NCI-H1694 treated with DMSO at 0.1 percent for 48 hours (cell line): ENCODE measurements around the gene CERKL.

ENCODE experiments used
- DNase-seq: peaks from one replicate; lab custom pipeline; 2025; lab: John Stamatoyannopoulos, UW

CERKL gene

DNA sequence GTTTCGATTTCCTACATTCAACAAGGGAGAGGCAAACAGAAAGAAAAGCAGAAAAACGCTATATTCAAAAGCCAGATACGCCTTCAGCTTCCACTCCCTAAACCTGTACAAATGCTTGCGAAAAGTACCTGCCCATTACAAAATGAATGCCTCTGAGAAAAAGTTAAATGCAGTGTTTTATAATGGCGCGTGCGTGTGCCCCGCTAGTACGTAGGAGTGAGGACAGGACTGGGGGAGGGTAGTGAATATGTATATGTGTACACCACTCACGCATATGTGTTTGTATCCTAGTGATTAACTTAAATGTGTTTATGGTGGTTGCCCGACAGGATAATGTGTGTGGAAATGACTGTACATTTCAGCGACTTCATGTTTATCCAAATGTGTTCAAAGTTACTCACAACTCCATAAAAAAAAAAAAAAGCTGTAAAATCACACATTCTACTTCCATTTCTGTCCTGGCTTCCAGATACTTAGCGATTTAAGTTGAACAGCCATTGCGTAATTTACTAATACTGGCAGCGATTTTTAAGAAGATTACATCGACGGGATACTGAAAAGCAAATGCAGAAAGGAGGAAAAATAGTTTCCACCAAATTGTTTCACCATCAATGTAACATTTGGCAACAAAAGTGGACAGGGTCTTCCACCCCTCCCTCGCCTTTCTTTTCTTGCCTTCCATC is 22.1 kb upstream of the CERKL start:
- no peak for DNase-seq

DNA sequence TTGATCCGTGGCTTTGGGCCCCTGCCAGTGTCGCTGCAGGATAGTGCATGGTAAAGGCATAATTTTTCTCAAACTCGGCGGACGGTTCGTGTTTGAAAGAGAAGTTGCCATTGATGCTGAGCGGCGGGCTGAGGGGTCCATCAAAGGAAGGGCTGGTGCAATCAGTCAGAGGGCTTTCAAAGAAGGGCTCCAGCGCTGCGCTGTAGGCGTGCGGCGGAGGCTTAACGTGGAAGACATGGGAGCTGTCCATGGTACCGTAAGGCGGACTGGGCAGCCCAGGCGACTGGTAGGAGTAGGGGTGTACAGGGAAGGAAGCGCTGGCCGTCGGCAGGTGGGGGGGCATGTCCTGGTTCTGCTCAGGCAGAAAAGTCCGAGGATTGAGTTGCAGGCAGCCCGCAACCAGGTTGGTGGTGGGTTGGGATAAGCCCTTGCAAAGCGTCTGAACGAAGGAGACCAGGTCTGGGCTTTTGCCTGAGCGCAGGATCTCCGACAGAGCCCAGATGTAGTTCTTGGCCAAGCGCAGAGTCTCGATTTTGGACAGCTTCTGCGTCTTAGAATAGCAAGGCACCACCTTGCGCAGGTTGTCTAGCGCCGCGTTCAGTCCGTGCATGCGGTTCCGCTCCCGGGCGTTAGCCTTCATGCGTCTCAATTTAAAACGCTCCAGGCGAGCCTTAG is 21.1 kb upstream of the CERKL start:
- no peak for DNase-seq

GRCh38 chr2:181675254-181675653 is 18.3 kb upstream of the CERKL start:
- no peak for DNase-seq

- DNase-seq = no peak
These were observed 17.6 kb upstream of the CERKL start for GRCh38 chr2:181674461-181674860.

DNA sequence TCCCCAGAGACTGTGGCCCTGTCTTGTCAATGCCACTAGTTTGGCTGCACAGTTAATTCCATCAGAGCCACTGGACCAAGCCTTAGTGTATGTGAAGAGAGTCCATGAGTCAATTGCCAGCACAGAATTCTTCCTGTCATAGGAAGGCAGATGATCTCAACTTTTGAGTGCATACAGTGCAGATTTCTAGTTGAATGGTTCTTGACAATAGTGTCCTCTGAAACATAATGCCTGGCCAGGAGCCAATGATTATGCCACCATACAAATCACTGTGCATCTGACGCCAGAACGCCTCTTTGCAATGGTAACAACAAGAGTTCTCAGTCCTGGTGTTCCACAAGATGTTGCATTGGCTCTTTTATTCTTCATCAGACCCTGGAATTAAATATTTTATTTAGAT is 16.3 kb upstream of the CERKL start:
- DNase-seq = peak; percentile 97

GRCh38 chr2:181672255-181673008 is 15.5 kb upstream of the CERKL start:
- no peak for DNase-seq

DNA sequence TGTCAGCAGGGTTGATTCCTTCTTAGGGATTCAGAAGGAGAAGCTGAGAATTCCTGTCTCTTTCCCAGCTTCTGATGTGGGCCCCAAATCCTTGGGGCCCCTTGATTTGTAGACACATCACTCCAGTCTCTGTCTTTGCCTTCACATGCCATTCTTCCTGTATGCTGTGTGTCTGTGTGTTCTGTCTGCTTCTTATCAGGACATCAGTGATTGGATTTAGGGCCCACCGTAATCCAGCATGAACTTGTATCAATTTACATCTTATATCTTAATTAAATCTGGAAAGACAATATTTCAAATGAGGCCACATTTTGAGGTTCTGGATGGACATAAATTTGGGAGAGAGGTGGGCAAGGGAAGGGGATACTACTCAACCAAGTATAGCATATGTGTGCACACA is 13.7 kb upstream of the CERKL start:
- DNase-seq = no peak

DNA sequence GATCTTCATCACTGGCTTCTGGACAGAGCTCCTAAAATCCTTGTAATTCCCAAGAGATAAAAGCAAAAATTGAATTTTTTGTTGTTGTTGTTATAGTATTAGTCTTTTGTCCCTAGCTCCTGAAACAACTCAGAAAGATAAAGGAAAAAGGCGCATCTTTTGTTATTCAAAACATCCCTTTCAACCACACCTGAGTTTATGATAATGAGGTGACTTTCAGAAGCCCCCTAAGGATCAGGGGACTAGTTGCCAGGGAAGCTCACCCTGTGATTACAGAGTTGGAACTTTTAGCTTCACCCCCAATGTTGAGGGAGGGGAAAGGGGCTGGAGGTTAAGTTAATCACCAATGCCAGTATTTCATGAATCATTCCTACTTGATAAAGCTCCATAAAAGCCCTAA is 10.3 kb upstream of the CERKL start:
- DNase-seq = no peak

- no peak for DNase-seq
These were observed 5.4 kb upstream of the CERKL start for GRCh38 chr2:181662287-181662686.

- DNase-seq = no peak
These were observed 3.3 kb upstream of the CERKL start for GRCh38 chr2:181660181-181660580.

GRCh38 chr2:181658444-181658843 is 1.5 kb upstream of the CERKL start:
- no peak for DNase-seq

DNA sequence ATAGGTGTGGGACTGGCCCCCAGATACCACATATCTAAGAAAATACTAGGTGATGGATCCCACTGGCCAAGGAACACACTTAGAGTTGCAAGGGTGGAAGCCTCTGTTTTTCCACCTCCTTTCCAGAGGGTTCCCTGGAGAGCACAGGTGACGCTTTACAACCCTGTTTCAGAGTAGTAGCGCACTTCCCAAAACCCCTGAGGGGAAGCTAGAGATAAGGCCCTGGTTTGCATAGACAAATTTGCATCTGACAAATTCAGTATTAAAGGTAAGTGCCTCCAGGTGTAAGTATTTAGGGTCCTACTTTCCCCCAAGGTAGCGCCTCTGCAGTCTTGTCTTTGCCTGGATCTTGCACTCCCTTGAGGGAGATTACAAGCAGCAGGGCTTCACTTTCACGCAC is 474 bp upstream of the CERKL start:
- DNase-seq = no peak

DNA sequence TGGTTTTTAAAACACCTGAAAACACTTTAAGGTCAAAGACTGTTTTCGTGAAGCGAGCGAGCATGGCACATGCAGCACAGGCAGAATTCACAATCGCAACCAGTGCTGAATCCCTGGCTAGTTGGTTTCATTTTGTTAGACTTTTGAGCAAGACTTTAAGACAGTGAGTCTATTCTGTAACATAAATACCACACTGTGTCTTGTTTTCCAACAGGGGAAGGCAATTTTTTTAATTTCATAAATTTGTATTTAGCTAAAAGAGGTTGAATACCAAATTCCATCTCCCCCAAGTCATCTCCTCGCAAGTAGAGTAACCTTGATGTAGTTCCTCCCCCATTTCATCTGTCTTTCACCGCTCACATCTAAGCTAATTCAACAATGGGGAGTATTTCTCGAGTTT is 1.4 kb downstream of the CERKL start:
- no peak for DNase-seq

- no peak for DNase-seq
These were observed 7.4 kb downstream of the CERKL start for GRCh38 chr2:181649436-181649979.

GRCh38 chr2:181648478-181649155 is 8.3 kb downstream of the CERKL start:
- DNase-seq = no peak

DNA sequence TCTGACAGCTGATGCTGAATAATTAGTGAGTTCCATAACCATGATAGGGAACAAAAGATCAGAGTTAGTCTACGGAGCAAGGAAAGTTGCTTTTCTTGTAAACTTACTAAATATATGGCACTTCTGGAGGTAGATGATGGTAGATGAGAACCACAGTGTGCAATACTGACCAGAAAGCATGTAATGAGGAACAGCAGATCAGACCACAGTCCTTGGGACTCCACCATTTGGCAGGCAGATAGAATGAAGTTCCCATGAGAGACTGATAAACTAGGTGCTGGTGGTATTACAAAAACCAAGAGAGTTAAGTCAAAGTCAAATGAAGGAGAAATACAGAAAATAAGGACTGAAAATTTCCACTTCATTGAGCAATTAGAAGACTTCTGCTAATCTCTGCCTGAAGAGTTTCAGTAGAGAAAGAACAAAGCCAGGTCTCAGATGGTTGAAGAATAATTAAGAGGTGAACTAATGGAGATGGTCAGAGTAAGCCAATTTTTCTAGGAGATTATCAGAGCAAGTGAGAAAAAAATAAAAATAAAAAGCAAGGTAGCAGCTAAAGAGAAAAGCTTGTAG is 10.4 kb downstream of the CERKL start:
- no peak for DNase-seq

DNA sequence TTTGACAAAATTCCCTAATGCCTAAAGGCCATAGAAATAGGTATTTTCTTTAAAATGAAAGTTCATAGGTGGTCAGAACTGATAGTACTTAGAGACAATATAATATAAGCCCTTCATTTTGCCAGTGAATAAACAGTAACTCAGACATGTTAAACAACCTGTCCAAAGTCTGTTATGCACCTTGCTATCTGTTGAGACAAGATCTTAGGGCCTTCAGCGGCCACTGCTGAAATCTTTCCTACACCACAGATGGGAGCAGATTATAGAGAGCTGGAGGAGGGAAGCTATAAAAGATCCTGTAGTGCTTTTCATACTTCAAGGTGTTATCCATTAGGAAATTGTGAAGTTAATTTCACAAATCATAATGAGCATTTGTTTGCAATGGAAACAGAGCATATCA is 13.8 kb downstream of the CERKL start:
- DNase-seq = no peak

- DNase-seq = no peak
These were observed 14.8 kb downstream of the CERKL start for GRCh38 chr2:181642086-181642485.

- no peak for DNase-seq
These were observed 17.2 kb downstream of the CERKL start for GRCh38 chr2:181639686-181640085.

DNA sequence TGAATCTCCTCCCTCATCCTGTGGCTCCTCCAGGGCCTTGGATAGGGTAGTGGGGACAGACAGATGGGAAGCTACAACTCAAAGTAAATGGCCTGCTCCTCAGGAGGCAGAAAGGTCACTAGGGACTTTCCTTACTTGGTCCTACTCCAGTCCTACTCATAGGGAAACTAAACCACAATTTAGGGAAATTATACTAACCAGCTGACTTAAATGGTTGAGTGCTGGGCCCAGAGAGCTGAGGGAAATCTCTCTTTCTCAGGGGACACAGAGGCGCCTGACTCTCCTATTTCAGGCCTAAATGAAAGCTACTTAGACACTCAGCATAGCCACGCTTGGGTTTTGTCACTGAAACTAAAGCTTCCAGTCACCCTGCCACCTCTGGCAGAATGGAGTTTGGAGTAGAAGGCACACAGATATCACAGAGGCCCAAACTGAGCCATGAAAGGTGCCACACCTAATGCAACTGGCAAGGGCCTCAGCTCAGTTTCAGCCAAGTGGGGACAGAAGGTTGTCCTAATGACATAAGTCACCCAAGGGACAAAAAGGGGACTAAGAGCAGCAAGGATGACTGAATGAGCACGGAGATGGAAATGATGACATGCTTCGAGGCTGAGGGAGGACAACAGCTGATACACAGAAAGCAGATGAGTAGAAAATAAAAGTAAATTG is 24.0 kb downstream of the CERKL start:
- DNase-seq = no peak
